A549 treated with Hydrocortisone at 1 μM for 4 hours (cell line): Measurements from ENCODE around the gene PEX12. TPM values are rescaled to one million over a fixed set of nuclear protein-coding genes. Genes with fewer than 3 reads are reported as not detected.

ENCODE experiments used
- total RNA-seq: library from RNA; stranded (reverse); fragments of 200-300 nt; extraction: Qiagen RNA extraction; gene quantifications from 5 replicates; pipeline ENCODE4 v1.2.3, GENCODE V29; 2022

PEX12 gene
- total RNA-seq, result 8.2 to 9.8 TPM (median 9.0 TPM) in 5 replicates

GRCh38 chr17:35578197-35578928, at the start of gene PEX12:
Gene PEX12 (minus strand): TSS chr17:35578571. CDS start chr17:35578021, 550 bp downstream.

GRCh38 chr17:35587074-35587961, 8.9 kb upstream of the PEX12 start, which contains the start of gene AP2B1:
Gene AP2B1 (plus strand): TSS chr17:35587322. CDS start chr17:35594031, 6,709 bp downstream.

GRCh38 chr17:35560703-35561102, 17.7 kb downstream of the PEX12 start, which contains the start of gene SLFN14:
Gene SLFN14 (minus strand): TSS chr17:35560819. CDS start chr17:35558062, 2,757 bp downstream.

GRCh38 chr17:35537601-35538141, 40.7 kb downstream of the PEX12 start, which contains the start of gene SLFN12L:
Gene SLFN12L (minus strand): TSS chr17:35537678. CDS start chr17:35522364, 15,314 bp downstream.

Other genes with a start within 250 kb of the PEX12 start
- 3.7 to 9.2 TPM (median 5.8 TPM) in 5 replicates for gene SLFN11, start 204.9 kb downstream of the PEX12 start, total RNA-seq
- 0.05 to 0.07 TPM (median 0.05 TPM) in 3 of 5 replicates, not detected in the others for gene SLFN12, start 146.1 kb downstream of the PEX12 start, total RNA-seq
- 3.4 to 4.4 TPM (median 4.0 TPM) in 5 replicates for gene SLFN13, start 129.8 kb downstream of the PEX12 start, total RNA-seq
- gene SLFN12L, start 40.9 kb downstream of the PEX12 start, total RNA-seq, result not detected in 5 replicates
- gene SLFN14, start 17.8 kb downstream of the PEX12 start, total RNA-seq, result not detected in 5 replicates
- gene AP2B1, start 8.8 kb upstream of the PEX12 start, total RNA-seq, result 119 to 174 TPM (median 133 TPM) in 5 replicates
- 0.13 to 0.15 TPM (median 0.14 TPM) in 5 replicates for gene RASL10B, start 153.1 kb upstream of the PEX12 start, total RNA-seq
- gene GAS2L2, start 174.7 kb upstream of the PEX12 start, total RNA-seq, result 0.05 to 0.16 TPM (median 0.07 TPM) in 5 replicates
- gene C17orf50, start 182.3 kb upstream of the PEX12 start, total RNA-seq, result 0.23 to 0.44 TPM (median 0.41 TPM) in 4 of 5 replicates, not detected in the other
- 5.2 to 8.2 TPM (median 6.7 TPM) in 5 replicates for gene MMP28, start 217.1 kb upstream of the PEX12 start, total RNA-seq
- 198 to 262 TPM (median 206 TPM) in 5 replicates for gene TAF15, start 230.9 kb upstream of the PEX12 start, total RNA-seq